DMS53 treated with DMSO at 0.1 percent for 48 hours (cell line): ENCODE data around the gene MICAL2.

ENCODE experiments used
- DNase-seq: peaks from one replicate; lab custom pipeline; 2025; ENCODE audit not compliant: unreplicated experiment; lab: John Stamatoyannopoulos, UW

The MICAL2 gene

DNA sequence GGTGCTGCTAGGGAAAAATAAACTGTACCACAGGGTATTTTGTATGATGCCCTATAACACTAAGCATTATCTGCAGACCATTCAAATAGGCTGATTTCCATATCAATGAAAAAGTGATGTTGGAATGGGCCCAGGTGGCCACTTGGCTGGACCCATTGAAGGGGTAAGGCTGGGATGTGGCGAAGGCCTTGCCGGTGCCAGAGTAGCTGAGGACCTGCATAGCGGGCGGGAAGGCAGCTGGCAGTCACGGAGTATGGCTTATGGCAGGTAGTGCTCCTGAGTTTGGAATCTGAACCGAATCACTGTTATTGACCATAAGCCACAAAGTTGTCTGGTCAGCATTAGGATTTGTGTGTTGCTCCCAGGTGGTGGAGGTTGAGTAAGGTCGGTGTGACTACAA lies 131.0 kb downstream of the MICAL2 start:
- no peak for DNase-seq

DNA sequence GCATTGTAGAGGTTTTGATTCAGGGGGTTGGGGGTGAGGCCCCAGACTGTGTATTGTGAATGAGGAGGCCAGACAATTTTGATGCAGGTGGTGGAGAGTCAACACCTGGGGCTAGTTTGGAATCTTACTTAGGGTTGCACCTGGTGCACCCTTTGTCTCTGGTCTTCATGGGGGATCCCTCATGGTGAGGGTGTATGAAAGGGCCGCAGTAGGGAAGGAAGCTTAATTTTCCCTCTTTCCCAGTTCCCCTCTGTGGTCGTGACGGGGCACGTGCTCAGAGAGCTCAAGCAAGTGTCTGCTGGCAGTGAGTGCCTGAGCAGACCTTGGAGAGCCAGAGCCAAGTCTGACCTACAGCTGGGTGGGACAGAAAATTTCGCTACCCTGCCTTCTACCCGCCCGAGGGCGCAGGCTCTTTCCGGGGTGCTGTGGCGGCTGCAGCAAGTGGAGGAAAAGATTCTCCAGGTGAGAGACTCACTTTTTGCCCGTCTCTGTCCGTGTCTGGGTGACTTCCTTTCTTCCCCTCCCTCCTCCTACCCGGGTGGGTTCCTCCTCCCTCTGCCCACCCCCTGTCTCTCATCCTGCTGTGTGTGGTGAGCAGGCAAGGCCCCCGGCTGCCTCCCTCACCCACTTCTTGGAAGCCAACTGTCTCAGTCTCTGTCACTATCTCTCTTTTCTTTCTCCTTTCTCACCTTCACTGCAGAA lies 131.7 kb downstream of the MICAL2 start:
- no peak for DNase-seq

GRCh38 chr11:12242966-12243365 lies 132.6 kb downstream of the MICAL2 start:
- no peak for DNase-seq

DNA sequence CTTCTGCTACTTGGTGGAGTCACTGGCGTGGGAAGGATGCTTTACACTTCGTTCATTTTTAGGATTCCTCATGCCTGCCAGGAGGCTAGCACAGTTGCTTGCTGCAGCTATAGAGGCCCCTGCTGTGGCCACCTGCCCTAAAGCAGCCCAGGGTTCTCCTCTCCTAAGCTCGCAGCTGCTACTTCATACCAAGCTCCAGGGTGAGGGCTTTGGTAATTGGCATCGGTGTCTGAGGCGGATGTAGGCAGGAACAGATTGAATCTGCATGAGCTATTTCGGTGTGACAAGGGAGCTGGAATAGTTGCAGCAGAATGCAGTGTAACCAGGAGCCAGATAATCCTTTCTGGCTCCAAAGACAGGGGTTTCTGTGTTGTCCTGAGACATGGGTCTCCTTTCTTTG lies 133.1 kb downstream of the MICAL2 start:
- DNase-seq: no peak

DNA sequence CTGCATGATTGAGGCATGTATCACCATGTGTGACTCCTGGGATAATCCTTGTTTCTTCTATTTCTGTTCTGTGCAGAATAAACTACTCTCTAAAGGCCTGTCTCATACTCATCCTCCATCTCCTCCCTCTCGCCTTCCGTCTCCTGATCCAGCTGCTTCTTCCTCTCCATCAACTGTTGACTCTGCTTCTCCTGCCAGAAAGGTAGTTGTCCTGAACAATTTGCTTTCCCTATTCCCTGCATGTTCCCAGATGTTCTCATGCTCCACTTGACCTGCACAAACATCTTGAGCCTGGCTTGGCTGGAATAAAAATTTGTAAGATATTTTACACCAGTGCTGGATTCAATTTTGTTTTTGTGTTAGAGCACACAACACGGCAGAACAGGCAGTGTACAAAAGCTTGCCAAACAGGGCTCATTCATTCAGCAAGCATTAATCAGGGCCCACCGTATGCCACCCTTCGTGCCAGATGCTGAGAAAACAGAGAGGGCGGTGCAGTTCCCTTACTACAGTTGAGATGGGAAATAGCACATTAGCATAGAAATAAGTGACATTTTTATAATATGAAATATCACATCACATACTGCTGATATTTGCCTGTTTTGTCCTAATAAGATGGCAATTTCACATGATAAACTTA lies 133.6 kb downstream of the MICAL2 start:
- no peak for DNase-seq

- no peak for DNase-seq
These were observed 134.7 kb downstream of the MICAL2 start for GRCh38 chr11:12245091-12245490.

DNA sequence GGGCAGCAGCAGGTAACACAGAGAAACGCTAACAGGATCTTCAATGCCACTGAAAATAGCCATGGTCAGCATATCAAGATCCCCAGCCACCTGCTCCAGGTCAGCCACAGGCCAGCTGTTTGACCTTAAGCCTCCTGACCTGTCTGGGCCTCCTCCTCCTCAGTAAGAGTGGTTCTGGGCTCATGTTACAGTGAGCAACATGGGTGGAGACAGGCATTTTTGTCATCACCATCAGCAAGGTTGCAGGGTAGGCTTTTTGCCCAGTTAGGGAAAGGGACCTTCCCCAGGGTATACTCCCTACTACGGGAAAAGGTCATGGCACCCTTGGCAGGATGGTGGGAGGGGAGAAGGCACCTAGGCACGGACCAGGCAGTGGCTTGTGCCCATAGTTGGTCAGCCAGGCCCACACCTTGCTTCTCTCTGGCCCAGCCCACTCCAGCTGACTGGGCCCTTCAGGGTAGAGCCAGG lies 135.2 kb downstream of the MICAL2 start:
- peak; percentile 36 for DNase-seq

GRCh38 chr11:12246147-12246546 lies 135.8 kb downstream of the MICAL2 start:
- DNase-seq: no peak

DNA sequence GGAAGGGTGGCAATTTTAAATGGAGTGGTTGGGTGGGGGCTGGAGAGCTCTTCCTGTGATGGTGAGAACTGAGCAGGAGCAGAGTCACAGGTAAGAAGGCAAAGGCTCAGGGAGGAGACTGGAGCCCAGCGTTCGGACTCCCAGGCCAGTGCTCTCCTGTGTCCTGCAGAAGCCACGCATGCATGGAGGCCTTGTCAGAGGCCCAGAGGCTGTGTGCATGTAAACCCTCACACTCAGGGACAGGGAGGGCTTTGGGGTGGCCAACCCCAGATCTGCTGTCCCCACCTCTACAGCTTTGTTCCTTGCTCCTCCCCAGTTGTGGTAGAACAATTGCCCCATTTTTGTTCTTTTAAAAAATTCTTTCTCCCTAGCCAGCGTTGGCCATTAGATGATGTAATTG lies 136.6 kb downstream of the MICAL2 start:
- DNase-seq: no peak

- no peak for DNase-seq
These were observed 137.3 kb downstream of the MICAL2 start for GRCh38 chr11:12247543-12248254.

- peak; percentile 99 for DNase-seq
These were observed 137.9 kb downstream of the MICAL2 start for GRCh38 chr11:12248330-12248729.

GRCh38 chr11:12249590-12250260 lies 139.3 kb downstream of the MICAL2 start:
- DNase-seq: peak; percentile 95

DNA sequence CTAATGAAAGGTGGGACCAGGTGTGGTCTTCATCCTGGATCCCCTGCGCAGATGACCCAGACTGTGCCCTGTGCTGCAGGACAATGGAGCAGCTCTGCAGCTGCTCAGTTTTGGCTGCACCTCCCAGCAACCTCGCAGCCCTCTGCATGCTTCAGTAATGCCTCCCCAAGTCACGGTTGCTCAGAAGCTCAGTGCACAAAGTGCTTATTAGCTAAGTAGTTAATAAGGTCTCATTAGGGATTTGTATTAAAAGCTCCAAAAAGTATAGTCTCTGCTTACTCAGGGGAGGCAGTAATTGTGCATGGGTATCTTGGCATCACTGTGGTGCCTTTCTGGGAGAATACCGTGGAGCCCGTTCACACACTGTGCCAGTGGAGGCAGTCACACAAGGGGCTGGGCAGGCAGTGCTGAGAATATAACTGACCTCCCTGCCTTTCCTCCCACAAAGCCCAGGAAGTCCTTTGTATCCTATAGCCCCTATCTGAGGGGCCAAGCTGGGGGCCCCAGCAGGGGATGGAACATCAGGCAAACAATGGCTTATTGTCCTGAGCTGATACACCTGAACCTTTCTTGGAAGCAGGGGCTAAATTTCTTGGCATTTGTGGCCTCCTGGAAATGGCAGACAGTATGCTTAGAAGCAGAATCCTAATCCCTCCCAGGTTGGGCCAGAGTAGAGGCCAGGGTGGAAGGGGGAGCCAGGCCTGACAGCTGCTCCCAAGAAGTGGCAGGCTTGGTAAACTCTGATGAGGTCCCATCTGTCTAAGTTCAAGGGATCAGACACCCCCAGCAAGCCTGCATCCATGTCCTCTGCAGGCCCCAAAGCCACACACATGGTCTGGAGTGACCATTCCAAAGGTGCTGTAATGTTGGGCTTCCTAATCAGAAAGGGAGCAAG lies 141.5 kb downstream of the MICAL2 start:
- peak; percentile 50 for DNase-seq

- peak; percentile 34 for DNase-seq
These were observed 143.5 kb downstream of the MICAL2 start for GRCh38 chr11:12253843-12254281.

DNA sequence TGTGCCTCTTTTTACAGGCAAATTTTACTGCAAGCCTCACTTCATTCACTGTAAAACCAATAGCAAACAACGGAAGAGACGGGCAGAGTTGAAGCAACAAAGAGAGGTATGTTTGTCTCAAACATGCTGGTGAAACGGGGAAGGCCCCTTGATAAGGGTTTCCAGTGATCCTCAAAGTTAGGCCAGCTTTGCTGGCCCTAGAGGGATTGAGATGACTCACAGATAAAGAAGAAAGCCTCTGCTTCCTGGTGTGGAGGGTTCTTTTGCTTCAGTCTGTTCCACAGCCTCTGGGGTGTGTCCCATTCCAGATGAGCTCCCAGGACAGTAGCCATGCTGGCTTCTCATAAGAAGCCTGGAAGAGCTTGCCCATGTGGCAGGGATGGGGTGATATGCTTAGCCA lies 148.1 kb downstream of the MICAL2 start:
- peak; percentile 77 for DNase-seq

DNA sequence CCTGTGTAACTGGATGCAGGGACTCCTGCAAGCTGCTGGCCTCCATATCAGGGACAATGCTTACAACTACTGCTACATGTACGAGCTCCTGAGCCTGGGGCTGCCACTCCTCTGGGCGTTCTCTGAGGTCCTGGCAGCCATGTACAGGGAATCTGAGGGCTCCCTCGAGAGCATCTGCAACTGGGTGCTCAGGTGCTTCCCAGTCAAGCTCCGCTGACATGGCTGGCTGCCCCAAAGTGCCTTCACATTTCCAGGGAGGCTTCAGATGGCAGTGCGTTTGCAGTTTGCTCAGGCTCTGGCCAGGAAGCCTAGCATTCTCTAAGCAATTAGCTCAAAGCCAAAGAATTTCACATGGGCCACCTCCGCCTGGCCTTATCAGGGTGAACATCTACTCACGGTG lies 149.6 kb downstream of the MICAL2 start:
- no peak for DNase-seq

DNA sequence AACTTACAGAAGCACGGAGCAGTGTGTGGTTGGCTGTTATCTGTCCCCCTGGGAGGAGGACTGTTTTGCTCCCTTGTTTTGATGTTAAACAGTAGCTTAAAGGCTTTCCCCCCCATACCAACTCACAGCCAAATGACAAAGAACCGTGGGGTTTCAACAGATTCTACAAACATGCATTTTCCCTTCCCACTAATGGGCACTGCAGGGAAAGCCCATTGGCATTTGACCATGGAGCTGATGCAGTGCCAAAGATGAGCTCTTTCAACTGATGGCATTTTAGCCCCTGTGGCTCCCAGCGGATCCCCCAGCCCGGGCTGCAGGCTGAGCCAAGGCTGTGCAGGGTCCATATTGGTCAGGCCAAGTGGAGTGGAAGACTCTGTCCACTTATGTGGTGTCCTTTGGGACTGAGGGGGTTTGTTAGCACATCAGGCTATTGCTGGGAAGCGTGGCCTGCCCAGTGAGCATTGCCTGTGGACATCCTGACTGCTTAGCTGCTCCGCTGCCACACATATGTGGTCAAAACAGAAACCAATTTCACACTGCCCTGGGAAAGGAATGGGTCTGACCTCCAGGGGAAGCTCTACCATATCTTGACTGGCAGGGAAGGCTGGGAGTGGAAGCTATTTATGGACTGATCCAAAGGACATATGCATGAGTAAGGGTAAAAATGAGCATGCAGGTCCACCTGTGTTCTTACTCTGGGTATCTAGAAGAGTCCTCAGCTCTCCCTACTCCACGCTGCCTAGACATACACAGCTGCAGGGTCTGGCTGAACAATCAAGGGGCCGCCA lies 150.5 kb downstream of the MICAL2 start:
- DNase-seq: no peak

DNA sequence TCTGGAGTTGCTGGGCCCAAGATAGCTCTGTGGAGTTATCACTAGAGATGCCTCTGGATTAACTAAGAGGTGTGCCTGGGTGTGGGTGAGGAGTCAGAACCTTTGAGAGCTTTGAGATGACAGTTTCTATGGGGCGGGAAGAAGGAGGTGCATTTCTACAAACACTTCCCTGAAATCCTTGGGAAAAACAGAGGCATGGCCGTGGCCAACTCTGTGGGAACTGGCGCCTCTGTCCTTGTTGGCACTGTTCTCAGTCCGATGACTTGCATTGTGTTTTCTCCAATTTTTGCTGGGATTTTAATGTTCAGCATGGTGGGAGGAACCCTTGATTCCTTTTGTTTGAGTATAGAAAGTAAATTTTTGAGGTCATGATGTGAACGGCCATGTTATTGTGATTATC lies 151.2 kb downstream of the MICAL2 start:
- no peak for DNase-seq

DNA sequence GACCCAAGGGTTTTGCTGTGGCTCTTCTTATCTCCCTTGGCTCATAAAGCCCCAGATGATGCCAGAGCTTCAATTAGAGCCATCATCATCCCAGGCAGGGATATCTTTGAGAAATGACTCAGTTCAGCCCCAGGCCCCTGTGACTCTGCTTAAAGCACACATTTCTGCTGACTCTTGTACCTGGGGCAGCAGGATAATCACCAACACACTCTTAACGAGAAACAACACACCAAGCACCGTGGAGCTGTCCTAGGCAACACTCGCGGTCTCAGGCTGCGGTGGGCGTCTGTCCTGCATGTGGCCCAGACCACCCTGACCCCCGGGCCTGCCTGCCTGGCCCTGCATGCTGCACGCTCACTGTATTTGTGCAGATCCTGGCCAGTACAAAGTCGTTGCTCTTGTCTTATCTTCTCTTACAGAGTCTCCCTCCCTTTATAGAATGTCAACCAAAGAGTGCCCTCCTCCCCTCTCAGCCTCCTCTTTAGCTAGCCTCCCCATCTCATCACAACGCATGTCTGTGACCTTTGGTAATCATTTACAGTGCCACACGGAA lies 152.8 kb downstream of the MICAL2 start:
- no peak for DNase-seq
